ENCODE results near the gene ZCCHC7. TPM values are rescaled to one million over a fixed set of nuclear protein-coding genes. Genes with fewer than 3 reads are reported as not detected.

ZCCHC7 gene
- total and polyA plus RNA-seq, 9 of the 15 experiments (the other 6 are each of a cell fraction or from before 2014, with no cell fraction given), result 34.1 to 68.9 (median 48.8) TPM

- TF ChIP-seq MGA (IDR thresholded peaks at IDR 0.05), result no peak
These were observed 249.3 kb downstream of the ZCCHC7 start (continued) for GRCh38 chr9:37369671-37370070.
